HEK293 (cell line): ENCODE data around the gene TMEM231.

ENCODE experiments used
- CTCF ChIA-PET: fragments of 350-600 bp; formaldehyde crosslinking; extraction: SDS; loops from one replicate; lab custom pipeline; 2021; ENCODE audit warnings: antibody characterized with exemption; lab: Yijun Ruan, JAX
- POLR2A ChIA-PET: fragments of 300-600 bp; formaldehyde crosslinking; extraction: SDS; loops from one replicate; lab custom pipeline; 2020; ENCODE audit warnings: antibody characterized with exemption, inconsistent platforms; lab: Yijun Ruan, JAX
- H3K27ac ChIP-seq: fragments of 200-500 bp; sonication (Bioruptor generic); 2 replicates; pipeline ENCODE4 v1.5.1; 2014; ENCODE audit warnings: low read depth, low read length, control low read depth, inconsistent platforms; ENCODE audit errors: extremely low read depth
- H3K36me3 ChIP-seq, 2 experiments: fragments of 200-500 bp in 1 of 2; sonication (Bioruptor generic) in 1 of 2; 1 replicate in 1 of 2; 2 replicates in 1 of 2; pipeline ENCODE4 v1.5.1; 2014 to 2017; ENCODE audit warnings: inconsistent platforms in 2 of 2, low read length in 2 of 2; ENCODE audit not compliant: control insufficient read depth in 2 of 2, insufficient read depth in 1 of 2
- H3K4me1 ChIP-seq: fragments of 200-500 bp; sonication (Bioruptor generic); 2 replicates; pipeline ENCODE4 v1.5.1; 2014; ENCODE audit warnings: mild to moderate bottlenecking, low read length, inconsistent platforms; ENCODE audit not compliant: control insufficient read depth, insufficient read depth
- H3K4me3 ChIP-seq: 2 replicates; pipeline ENCODE4 v1.5.1; 2011; ENCODE audit warnings: low read depth, mild to moderate bottlenecking, control low read depth, low read length, moderate library complexity
- H3K9me3 ChIP-seq: fragments of 200-500 bp; sonication (Bioruptor generic); 2 replicates; pipeline ENCODE4 v1.5.1; 2014; ENCODE audit warnings: low read depth, low read length, inconsistent platforms; ENCODE audit not compliant: control insufficient read depth, insufficient read depth
- GLI4 ChIP-seq: fragments of 450-650 bp; formaldehyde crosslinking; IDR thresholded peaks from 2 replicates; pipeline ENCODE4 v1.5.1; 2016; ENCODE audit warnings: missing biosample characterization, missing genetic modification characterization
- ZBTB1 ChIP-seq: fragments of 450-650 bp; formaldehyde crosslinking; IDR thresholded peaks from 2 replicates; pipeline ENCODE4 v1.5.1; 2016; ENCODE audit warnings: missing biosample characterization, missing genetic modification characterization
- ZNF133 ChIP-seq: fragments of 450-650 bp; formaldehyde crosslinking; IDR thresholded peaks from 2 replicates; pipeline ENCODE4 v1.5.1; 2016; ENCODE audit warnings: missing biosample characterization, missing genetic modification characterization
- ZNF146 ChIP-seq: fragments of 450-650 bp; formaldehyde crosslinking; IDR thresholded peaks from 2 replicates; pipeline ENCODE4 v1.5.1; 2016; ENCODE audit warnings: missing biosample characterization, missing genetic modification characterization
- ZNF202 ChIP-seq: fragments of 450-650 bp; formaldehyde crosslinking; IDR thresholded peaks from 2 replicates; pipeline ENCODE4 v1.5.1; 2016; ENCODE audit warnings: missing biosample characterization, missing genetic modification characterization, borderline replicate concordance
- ZNF23 ChIP-seq: fragments of 450-650 bp; formaldehyde crosslinking; IDR thresholded peaks from 2 replicates; pipeline ENCODE4 v1.5.1; 2016; ENCODE audit warnings: missing biosample characterization, missing genetic modification characterization, borderline replicate concordance
- ZNF239 ChIP-seq: fragments of 450-650 bp; formaldehyde crosslinking; IDR thresholded peaks from 2 replicates; pipeline ENCODE4 v1.5.1; 2016; ENCODE audit warnings: missing biosample characterization, missing genetic modification characterization
- ZNF24 ChIP-seq: fragments of 450-650 bp; formaldehyde crosslinking; IDR thresholded peaks from 2 replicates; pipeline ENCODE4 v1.5.1; 2016; ENCODE audit warnings: missing biosample characterization, missing genetic modification characterization
- ZNF311 ChIP-seq: fragments of 450-650 bp; formaldehyde crosslinking; IDR thresholded peaks from 2 replicates; pipeline ENCODE4 v1.5.1; 2017; ENCODE audit warnings: missing biosample characterization, missing genetic modification characterization, borderline replicate concordance
- ZNF335 ChIP-seq: fragments of 450-650 bp; formaldehyde crosslinking; conservative IDR thresholded peaks from 2 replicates; pipeline ENCODE4 v1.5.1; 2016; ENCODE audit warnings: missing biosample characterization, missing genetic modification characterization
- ZNF621 ChIP-seq: fragments of 450-650 bp; formaldehyde crosslinking; IDR thresholded peaks from 2 replicates; pipeline ENCODE4 v1.5.1; 2017; ENCODE audit warnings: missing biosample characterization, missing genetic modification characterization
- ZNF837 ChIP-seq: fragments of 450-650 bp; formaldehyde crosslinking; IDR thresholded peaks from 2 replicates; pipeline ENCODE4 v1.5.1; 2016; ENCODE audit warnings: missing biosample characterization, missing genetic modification characterization
- ZSCAN30 ChIP-seq: fragments of 450-650 bp; IDR thresholded peaks from 2 replicates; pipeline ENCODE4 v1.5.1; 2018; ENCODE audit warnings: missing biosample characterization, mild to moderate bottlenecking, missing genetic modification characterization, moderate library complexity
- TF ChIP-seq, protein P1 (sequence below): IDR thresholded peaks from 2 replicates; pipeline ENCODE4 v1.6.1; 2011; ENCODE audit warnings: mild to moderate bottlenecking, low read depth, low read length, borderline replicate concordance
- TF ChIP-seq, protein P2 (sequence below): fragments of 450-650 bp; formaldehyde crosslinking; IDR thresholded peaks from 2 replicates; pipeline ENCODE4 v1.5.1; 2016; ENCODE audit warnings: missing biosample characterization, missing genetic modification characterization
- TF ChIP-seq, protein P3 (sequence below): fragments of 450-650 bp; formaldehyde crosslinking; IDR thresholded peaks from 2 replicates; pipeline ENCODE4 v1.5.1; 2017; ENCODE audit warnings: missing biosample characterization, missing genetic modification characterization
- TF ChIP-seq, protein P4 (sequence below): fragments of 450-650 bp; formaldehyde crosslinking; IDR thresholded peaks from 2 replicates; pipeline ENCODE4 v1.5.1; 2016; ENCODE audit warnings: missing biosample characterization, missing genetic modification characterization
- TF ChIP-seq, protein P5 (sequence below): fragments of 450-650 bp; IDR thresholded peaks from 2 replicates; pipeline ENCODE4 v1.5.1; 2018; ENCODE audit warnings: missing biosample characterization, missing genetic modification characterization
- TF ChIP-seq, protein P6 (sequence below): fragments of 450-650 bp; formaldehyde crosslinking; conservative IDR thresholded peaks from 2 replicates; pipeline ENCODE4 v1.5.1; 2016; ENCODE audit warnings: low read depth, missing biosample characterization, missing genetic modification characterization

TMEM231 gene

DNA sequence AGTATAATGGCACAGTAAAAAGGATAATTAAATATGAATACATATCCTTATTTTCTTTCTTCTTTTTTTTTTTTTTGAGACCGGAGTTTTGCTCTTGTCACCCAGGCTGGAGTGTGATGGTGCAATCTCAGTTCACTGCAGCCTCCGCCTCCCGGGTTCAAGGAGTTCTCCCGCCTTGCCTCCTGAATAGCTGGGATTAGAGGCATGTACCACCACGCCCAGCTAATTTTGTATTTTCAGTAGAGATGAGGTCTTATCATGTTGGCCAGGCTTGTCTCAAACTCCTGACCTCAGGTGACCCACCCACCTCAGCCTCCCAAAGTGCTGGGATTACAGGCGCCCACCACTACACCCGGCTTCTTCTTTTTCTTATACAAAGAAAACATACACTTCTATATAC is 22.2 kb upstream of the TMEM231 start (continued):
- TF ChIP-seq, protein P1, sequence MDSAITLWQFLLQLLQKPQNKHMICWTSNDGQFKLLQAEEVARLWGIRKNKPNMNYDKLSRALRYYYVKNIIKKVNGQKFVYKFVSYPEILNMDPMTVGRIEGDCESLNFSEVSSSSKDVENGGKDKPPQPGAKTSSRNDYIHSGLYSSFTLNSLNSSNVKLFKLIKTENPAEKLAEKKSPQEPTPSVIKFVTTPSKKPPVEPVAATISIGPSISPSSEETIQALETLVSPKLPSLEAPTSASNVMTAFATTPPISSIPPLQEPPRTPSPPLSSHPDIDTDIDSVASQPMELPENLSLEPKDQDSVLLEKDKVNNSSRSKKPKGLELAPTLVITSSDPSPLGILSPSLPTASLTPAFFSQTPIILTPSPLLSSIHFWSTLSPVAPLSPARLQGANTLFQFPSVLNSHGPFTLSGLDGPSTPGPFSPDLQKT: no peak

DNA sequence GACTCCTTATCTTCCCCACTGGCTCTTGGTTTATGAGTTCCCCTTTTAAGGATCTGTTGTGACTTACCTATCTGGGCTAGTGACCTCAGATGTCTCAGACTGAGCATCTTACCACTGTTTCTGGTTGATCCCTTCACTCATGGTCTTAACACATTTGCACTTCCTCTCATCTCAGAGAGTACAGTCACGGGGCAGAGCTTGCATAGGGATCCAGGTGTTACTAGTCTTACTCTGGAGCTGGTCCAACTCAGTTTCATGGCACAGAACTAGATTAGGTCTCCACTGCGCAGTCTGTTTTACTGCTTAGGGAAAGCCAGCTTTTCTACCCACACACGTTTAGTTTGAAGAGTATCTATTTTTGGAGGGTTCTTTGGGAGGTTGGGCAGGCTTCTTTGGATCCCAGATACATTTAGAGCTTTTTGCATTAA is 20.3 kb upstream of the TMEM231 start:
- no peak overlapping the region for H3K4me3 ChIP-seq
- POLR2A ChIA-PET: no interaction called here
- CTCF ChIA-PET: interaction anchor here (1.0 to 1.5 kb wide), 2 partner anchors 59 to 104 kb away, joined by 3 to 8 read pairs; no protein-coding TSS in a partner anchor
- no peak overlapping the region for H3K27ac ChIP-seq
- no peaks in the 10 kb centered on the region for H3K4me1 ChIP-seq
- no peaks in the 10 kb centered on the region for H3K9me3 ChIP-seq
- H3K36me3 ChIP-seq: peaks cover 27 to 85% of the 10 kb centered on the region in 2 experiments
- TF ChIP-seq ZNF335 (tag by site-specific recombination) (no peak), GLI4 (tag by site-specific recombination) (no peak), ZNF311 (tag by site-specific recombination) (no peak), ZNF133 (no peak), ZNF146 (tag by site-specific recombination) (no peak), ZSCAN30 (tag by site-specific recombination) (no peak), ZNF239 (tag by site-specific recombination) (no peak), ZNF202 (tag by site-specific recombination) (no peak)
- TF ChIP-seq, protein P2, sequence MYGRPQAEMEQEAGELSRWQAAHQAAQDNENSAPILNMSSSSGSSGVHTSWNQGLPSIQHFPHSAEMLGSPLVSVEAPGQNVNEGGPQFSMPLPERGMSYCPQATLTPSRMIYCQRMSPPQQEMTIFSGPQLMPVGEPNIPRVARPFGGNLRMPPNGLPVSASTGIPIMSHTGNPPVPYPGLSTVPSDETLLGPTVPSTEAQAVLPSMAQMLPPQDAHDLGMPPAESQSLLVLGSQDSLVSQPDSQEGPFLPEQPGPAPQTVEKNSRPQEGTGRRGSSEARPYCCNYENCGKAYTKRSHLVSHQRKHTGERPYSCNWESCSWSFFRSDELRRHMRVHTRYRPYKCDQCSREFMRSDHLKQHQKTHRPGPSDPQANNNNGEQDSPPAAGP (tag by site-specific recombination): no peak
- TF ChIP-seq, protein P3, sequence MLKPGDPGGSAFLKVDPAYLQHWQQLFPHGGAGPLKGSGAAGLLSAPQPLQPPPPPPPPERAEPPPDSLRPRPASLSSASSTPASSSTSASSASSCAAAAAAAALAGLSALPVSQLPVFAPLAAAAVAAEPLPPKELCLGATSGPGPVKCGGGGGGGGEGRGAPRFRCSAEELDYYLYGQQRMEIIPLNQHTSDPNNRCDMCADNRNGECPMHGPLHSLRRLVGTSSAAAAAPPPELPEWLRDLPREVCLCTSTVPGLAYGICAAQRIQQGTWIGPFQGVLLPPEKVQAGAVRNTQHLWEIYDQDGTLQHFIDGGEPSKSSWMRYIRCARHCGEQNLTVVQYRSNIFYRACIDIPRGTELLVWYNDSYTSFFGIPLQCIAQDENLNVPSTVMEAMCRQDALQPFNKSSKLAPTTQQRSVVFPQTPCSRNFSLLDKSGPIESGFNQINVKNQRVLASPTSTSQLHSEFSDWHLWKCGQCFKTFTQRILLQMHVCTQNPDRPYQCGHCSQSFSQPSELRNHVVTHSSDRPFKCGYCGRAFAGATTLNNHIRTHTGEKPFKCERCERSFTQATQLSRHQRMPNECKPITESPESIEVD (tag by site-specific recombination): no peak
- TF ChIP-seq, protein P4, sequence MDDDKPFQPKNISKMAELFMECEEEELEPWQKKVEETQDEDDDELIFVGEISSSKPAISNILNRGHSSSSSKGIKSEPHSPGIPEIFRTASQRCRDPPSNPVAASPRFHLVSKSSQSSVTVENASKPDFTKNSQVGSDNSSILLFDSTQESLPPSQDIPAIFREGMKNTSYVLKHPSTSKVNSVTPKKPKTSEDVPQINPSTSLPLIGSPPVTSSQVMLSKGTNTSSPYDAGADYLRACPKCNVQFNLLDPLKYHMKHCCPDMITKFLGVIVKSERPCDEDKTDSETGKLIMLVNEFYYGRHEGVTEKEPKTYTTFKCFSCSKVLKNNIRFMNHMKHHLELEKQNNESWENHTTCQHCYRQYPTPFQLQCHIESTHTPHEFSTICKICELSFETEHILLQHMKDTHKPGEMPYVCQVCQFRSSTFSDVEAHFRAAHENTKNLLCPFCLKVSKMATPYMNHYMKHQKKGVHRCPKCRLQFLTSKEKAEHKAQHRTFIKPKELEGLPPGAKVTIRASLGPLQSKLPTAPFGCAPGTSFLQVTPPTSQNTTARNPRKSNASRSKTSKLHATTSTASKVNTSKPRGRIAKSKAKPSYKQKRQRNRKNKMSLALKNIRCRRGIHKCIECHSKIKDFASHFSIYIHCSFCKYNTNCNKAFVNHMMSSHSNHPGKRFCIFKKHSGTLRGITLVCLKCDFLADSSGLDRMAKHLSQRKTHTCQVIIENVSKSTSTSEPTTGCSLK: no peak
- TF ChIP-seq, protein P5, sequence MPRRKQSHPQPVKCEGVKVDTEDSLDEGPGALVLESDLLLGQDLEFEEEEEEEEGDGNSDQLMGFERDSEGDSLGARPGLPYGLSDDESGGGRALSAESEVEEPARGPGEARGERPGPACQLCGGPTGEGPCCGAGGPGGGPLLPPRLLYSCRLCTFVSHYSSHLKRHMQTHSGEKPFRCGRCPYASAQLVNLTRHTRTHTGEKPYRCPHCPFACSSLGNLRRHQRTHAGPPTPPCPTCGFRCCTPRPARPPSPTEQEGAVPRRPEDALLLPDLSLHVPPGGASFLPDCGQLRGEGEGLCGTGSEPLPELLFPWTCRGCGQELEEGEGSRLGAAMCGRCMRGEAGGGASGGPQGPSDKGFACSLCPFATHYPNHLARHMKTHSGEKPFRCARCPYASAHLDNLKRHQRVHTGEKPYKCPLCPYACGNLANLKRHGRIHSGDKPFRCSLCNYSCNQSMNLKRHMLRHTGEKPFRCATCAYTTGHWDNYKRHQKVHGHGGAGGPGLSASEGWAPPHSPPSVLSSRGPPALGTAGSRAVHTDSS (tag by site-specific recombination): no peak

DNA sequence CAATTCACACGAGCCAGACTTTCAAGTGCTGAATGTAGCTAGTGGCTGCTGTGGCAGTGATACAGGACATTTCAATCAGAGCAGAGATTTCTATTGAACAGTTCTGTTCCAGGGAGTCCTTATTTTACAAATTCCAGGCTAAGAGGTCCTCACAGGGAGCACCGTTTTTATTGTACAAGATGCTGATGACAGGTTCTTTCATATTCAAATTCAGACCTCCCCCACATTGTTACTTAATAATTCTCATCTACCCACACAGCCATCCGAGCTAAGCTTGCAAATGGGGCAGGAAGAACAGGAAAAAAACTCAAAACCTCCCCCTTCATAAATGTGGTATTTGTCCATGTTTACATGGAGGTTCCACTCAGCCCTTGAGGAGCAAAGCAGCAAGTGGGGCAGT is 19.9 kb upstream of the TMEM231 start:
- Histone ChIP-seq H3K4me3 (no peak overlapping the region), H3K36me3 (peaks cover 32 to 90% of the 10 kb centered on the region in 2 experiments), H3K27ac (no peak overlapping the region), H3K9me3 (no peaks in the 10 kb centered on the region), H3K4me1 (no peaks in the 10 kb centered on the region)
- POLR2A ChIA-PET: no interaction called here
- CTCF ChIA-PET: interaction anchor here (1.0 to 1.5 kb wide), 2 partner anchors 58 to 103 kb away, joined by 3 to 8 read pairs; no protein-coding TSS in a partner anchor
- TF ChIP-seq ZNF621 (tag by site-specific recombination) (no peak), ZNF837 (tag by site-specific recombination) (no peak), ZNF24 (no peak), ZBTB1 (tag by site-specific recombination) (no peak), ZNF23 (tag by site-specific recombination) (no peak)
- TF ChIP-seq, protein P6, sequence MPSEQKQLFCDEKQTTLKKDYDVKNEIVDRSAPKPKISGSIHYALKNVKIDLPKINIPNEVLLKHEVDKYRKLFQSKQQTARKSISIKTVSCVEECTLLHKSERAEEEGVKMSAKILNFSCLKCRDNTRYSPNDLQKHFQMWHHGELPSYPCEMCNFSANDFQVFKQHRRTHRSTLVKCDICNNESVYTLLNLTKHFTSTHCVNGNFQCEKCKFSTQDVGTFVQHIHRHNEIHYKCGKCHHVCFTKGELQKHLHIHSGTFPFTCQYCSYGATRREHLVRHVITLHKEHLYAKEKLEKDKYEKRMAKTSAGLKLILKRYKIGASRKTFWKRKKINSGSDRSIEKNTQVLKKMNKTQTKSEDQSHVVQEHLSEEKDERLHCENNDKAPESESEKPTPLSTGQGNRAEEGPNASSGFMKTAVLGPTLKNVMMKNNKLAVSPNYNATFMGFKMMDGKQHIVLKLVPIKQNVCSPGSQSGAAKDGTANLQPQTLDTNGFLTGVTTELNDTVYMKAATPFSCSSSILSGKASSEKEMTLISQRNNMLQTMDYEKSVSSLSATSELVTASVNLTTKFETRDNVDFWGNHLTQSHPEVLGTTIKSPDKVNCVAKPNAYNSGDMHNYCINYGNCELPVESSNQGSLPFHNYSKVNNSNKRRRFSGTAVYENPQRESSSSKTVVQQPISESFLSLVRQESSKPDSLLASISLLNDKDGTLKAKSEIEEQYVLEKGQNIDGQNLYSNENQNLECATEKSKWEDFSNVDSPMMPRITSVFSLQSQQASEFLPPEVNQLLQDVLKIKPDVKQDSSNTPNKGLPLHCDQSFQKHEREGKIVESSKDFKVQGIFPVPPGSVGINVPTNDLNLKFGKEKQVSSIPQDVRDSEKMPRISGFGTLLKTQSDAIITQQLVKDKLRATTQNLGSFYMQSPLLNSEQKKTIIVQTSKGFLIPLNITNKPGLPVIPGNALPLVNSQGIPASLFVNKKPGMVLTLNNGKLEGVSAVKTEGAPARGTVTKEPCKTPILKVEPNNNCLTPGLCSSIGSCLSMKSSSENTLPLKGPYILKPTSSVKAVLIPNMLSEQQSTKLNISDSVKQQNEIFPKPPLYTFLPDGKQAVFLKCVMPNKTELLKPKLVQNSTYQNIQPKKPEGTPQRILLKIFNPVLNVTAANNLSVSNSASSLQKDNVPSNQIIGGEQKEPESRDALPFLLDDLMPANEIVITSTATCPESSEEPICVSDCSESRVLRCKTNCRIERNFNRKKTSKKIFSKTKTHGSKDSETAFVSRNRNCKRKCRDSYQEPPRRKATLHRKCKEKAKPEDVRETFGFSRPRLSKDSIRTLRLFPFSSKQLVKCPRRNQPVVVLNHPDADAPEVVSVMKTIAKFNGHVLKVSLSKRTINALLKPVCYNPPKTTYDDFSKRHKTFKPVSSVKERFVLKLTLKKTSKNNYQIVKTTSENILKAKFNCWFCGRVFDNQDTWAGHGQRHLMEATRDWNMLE (tag by site-specific recombination): no peak
